GM23338 (cell line): Measurements from ENCODE around the gene FGF5. TPM values are rescaled to one million over a fixed set of nuclear protein-coding genes. Genes with fewer than 3 reads are reported as not detected.

ENCODE experiments used
- ATAC-seq: fragments of 200-7000 bp; cut with Tn5 transposase; 3 replicates; pipeline ENCODE4 v1.9.1; 2020
- DNase-seq: peaks from one replicate; pipeline ENCODE4 v3.0.0-alpha.2; 2015; ENCODE audit warnings: low spot score
- H2AFZ ChIP-seq: fragments of 200-600 bp; sonication (generic); 2 replicates; pipeline ENCODE4 v1.8.0; 2016; ENCODE audit warnings: antibody characterized with exemption, mild to moderate bottlenecking, moderate library complexity
- H3F3A ChIP-seq: fragments of 200-600 bp; sonication (generic); replicated peaks from 2 replicates; pipeline ENCODE4 v1.8.0; 2017; ENCODE audit warnings: antibody characterized with exemption, mixed run types, low read depth
- H3K27ac ChIP-seq: fragments of 200-600 bp; sonication (generic); 2 replicates; pipeline ENCODE4 v1.6.1; 2016; ENCODE audit warnings: low read depth
- H3K27me3 ChIP-seq: fragments of 200-600 bp; sonication (generic); 2 replicates; pipeline ENCODE4 v1.8.0; 2016; ENCODE audit warnings: mild to moderate bottlenecking, mixed run types, moderate library complexity; ENCODE audit not compliant: insufficient read depth
- H3K36me3 ChIP-seq: fragments of 200-600 bp; sonication (generic); 2 replicates; pipeline ENCODE4 v1.8.0; 2016; ENCODE audit warnings: mild to moderate bottlenecking; ENCODE audit not compliant: insufficient read depth
- H3K4me1 ChIP-seq: fragments of 200-600 bp; sonication (generic); 2 replicates; pipeline ENCODE4 v1.8.0; 2016; ENCODE audit warnings: mild to moderate bottlenecking, moderate library complexity; ENCODE audit not compliant: insufficient read depth
- H3K4me2 ChIP-seq: fragments of 200-600 bp; sonication (generic); 2 replicates; pipeline ENCODE4 v1.7.1; 2017; ENCODE audit warnings: mixed run types
- H3K4me3 ChIP-seq: fragments of 200-600 bp; sonication (generic); 2 replicates; pipeline ENCODE4 v1.6.1; 2016; ENCODE audit warnings: mixed run types
- H3K79me2 ChIP-seq: fragments of 200-600 bp; sonication (generic); replicated peaks from 2 replicates; pipeline ENCODE4 v1.8.0; 2017; ENCODE audit warnings: mild to moderate bottlenecking; ENCODE audit not compliant: insufficient read depth
- H3K9me2 ChIP-seq: fragments of 200-600 bp; sonication (generic); 2 replicates; pipeline ENCODE4 v1.8.0; 2017; ENCODE audit not compliant: insufficient read depth
- H4K20me1 ChIP-seq: fragments of 200-600 bp; sonication (generic); replicated peaks from 2 replicates; pipeline ENCODE4 v1.8.0; 2017; ENCODE audit warnings: mild to moderate bottlenecking; ENCODE audit not compliant: insufficient read depth
- H3K27ac Mint-ChIP-seq: 2 replicates; pipeline ENCODE4 v1.8.0; 2020; ENCODE audit warnings: inconsistent platforms, mild to moderate bottlenecking, moderate library complexity, mixed read lengths
- H3K27me3 Mint-ChIP-seq: 3 replicates; pipeline ENCODE4 v1.8.0; 2022; ENCODE audit warnings: low read depth, mild to moderate bottlenecking, moderate library complexity, mixed read lengths, inconsistent platforms; ENCODE audit not compliant: insufficient read depth, poor library complexity
- H3K36me3 Mint-ChIP-seq: 3 replicates; pipeline ENCODE4 v1.8.0; 2021; ENCODE audit warnings: low read depth, mild to moderate bottlenecking, inconsistent platforms, moderate library complexity, mixed read lengths
- H3K4me1 Mint-ChIP-seq: 3 replicates; pipeline ENCODE4 v1.8.0; 2020; ENCODE audit warnings: mild to moderate bottlenecking, inconsistent platforms, mixed read lengths
- H3K4me3 Mint-ChIP-seq: 3 replicates; pipeline ENCODE4 v1.8.0; 2021; ENCODE audit warnings: moderate library complexity, mild to moderate bottlenecking, inconsistent platforms, mixed read lengths
- H3K9me3 Mint-ChIP-seq: 3 replicates; pipeline ENCODE4 v1.8.0; 2020; ENCODE audit warnings: moderate library complexity, mild to moderate bottlenecking, inconsistent platforms, mixed read lengths
- ETS1 ChIP-seq: IDR thresholded peaks from 2 replicates; pipeline ENCODE4 v1.6.1; 2016; ENCODE audit warnings: antibody characterized with exemption
- EZH2 ChIP-seq: fragments of 200-600 bp; sonication (generic); IDR thresholded peaks from one replicate; pipeline ENCODE4 v1.8.0; 2017; ENCODE audit warnings: antibody characterized with exemption, mild to moderate bottlenecking, low read depth; ENCODE audit not compliant: unreplicated experiment
- EZH2phosphoT487 ChIP-seq: fragments of 200-600 bp; sonication (generic); IDR thresholded peaks from one replicate; pipeline ENCODE4 v1.8.1; 2018; ENCODE audit warnings: antibody characterized with exemption; ENCODE audit not compliant: unreplicated experiment
- JUNB ChIP-seq: IDR thresholded peaks from one replicate; pipeline ENCODE4 v1.6.1; 2016; ENCODE audit warnings: antibody characterized with exemption; ENCODE audit not compliant: unreplicated experiment
- POLR2AphosphoS5 ChIP-seq: IDR thresholded peaks from 2 replicates; pipeline ENCODE4 v1.6.1; 2016; ENCODE audit warnings: antibody characterized with exemption, low read depth
- REST ChIP-seq: IDR thresholded peaks from one replicate; pipeline ENCODE4 v1.6.1; 2018; ENCODE audit warnings: antibody characterized with exemption; ENCODE audit not compliant: unreplicated experiment
- STAT1 ChIP-seq: IDR thresholded peaks from one replicate; pipeline ENCODE4 v1.6.1; 2016; ENCODE audit warnings: antibody characterized with exemption; ENCODE audit not compliant: unreplicated experiment
- ZNF114 ChIP-seq: fragments of 250-450 bp; sonication (Bioruptor Pico); IDR thresholded peaks from 2 replicates; pipeline ENCODE4 v1.5.0; 2020; ENCODE audit warnings: mild to moderate bottlenecking, moderate library complexity
- ZNF331 ChIP-seq: fragments of 250-450 bp; sonication (Bioruptor Pico); IDR thresholded peaks from 2 replicates; pipeline ENCODE4 v1.5.0; 2020; ENCODE audit warnings: low read depth, mild to moderate bottlenecking, moderate library complexity
- ZNF462 ChIP-seq: fragments of 250-450 bp; sonication (Bioruptor Pico); IDR thresholded peaks from 2 replicates; pipeline ENCODE4 v1.5.0; 2020; ENCODE audit warnings: mild to moderate bottlenecking, moderate library complexity
- polyA plus RNA-seq: library from polyadenylated mRNA; unstranded; fragments of >200 nt; fragmentation: Nextera tagmentation; extraction: Ambion mirVana; gene quantifications from 2 replicates; pipeline ENCODE4 v1.2.1, GENCODE V29; 2016
- total RNA-seq: library from RNA; depleted of rRNA; stranded (reverse); fragments of >200 nt; shearing (Covaris generic); gene quantifications from 2 replicates; pipeline ENCODE4 v1.2.3, GENCODE V29; 2014

FGF5 gene
- total and polyA plus RNA-seq, 2 experiments from 2014 or later, result not detected

- TF ChIP-seq ZNF462 (CRISPR knock-in tag) (no peak), ETS1 (no peak)
These were observed 31.0 kb upstream of the FGF5 start (continued) for GRCh38 chr4:80235451-80235850.

- H3K9me3 Mint-ChIP-seq, result no peaks in the 10 kb centered on the region
- no peak overlapping the region for H3K4me3 Mint-ChIP-seq
- no peak overlapping the region for H3K27ac Mint-ChIP-seq
- no peaks in the 10 kb centered on the region for H3K4me1 ChIP-seq
- no peaks in the 10 kb centered on the region for H3K36me3 Mint-ChIP-seq
- no peaks in the 10 kb centered on the region for H4K20me1 ChIP-seq
- H3K4me3 ChIP-seq, result no peak overlapping the region
- DNase-seq, result no peak
- ATAC-seq, result no peak
- H3K4me2 ChIP-seq, result no peak overlapping the region
- H3K9me2 ChIP-seq, result no peaks in the 10 kb centered on the region
- no peak for TF ChIP-seq ETS1
- no peak for TF ChIP-seq ZNF331 (CRISPR knock-in tag)
- TF ChIP-seq STAT1, result no peak
- TF ChIP-seq EZH2, result no peak
- TF ChIP-seq JUNB, result no peak
- TF ChIP-seq POLR2AphosphoS5, result no peak
- TF ChIP-seq REST, result no peak
- no peak for TF ChIP-seq ZNF114
- no peak for TF ChIP-seq EZH2phosphoT487
- no peaks in the 10 kb centered on the region for H3K27me3 ChIP-seq
- no peaks in the 10 kb centered on the region for H3K27me3 Mint-ChIP-seq
- H3K27ac ChIP-seq, result no peak overlapping the region
- no peaks in the 10 kb centered on the region for H3K79me2 ChIP-seq
- no peaks in the 10 kb centered on the region; the same call in 2 of the 3 replicates for H3K4me1 Mint-ChIP-seq
- H3K36me3 ChIP-seq, result no peaks in the 10 kb centered on the region
- no peak overlapping the region for H2AFZ ChIP-seq
- no peaks in the 10 kb centered on the region for H3F3A ChIP-seq
These were observed 28.5 kb upstream of the FGF5 start for GRCh38 chr4:80237992-80238391.
